Astrocyte (in vitro differentiated cells and primary cell): ENCODE measurements around the gene TRAT1.

Experiments
- EZH2 ChIP-seq: IDR thresholded peaks from 2 replicates; pipeline ENCODE4 v1.6.1; 2012; ENCODE audit warnings: mild to moderate bottlenecking, low read length, inconsistent platforms; ENCODE audit not compliant: insufficient read depth
- TF ChIP-seq, protein P1 (sequence below): IDR thresholded peaks from 2 replicates; pipeline ENCODE4 v1.5.1; 2011; ENCODE audit warnings: low read depth, mild to moderate bottlenecking, inconsistent platforms, low read length, moderate library complexity; ENCODE audit not compliant: insufficient read depth

DNA sequence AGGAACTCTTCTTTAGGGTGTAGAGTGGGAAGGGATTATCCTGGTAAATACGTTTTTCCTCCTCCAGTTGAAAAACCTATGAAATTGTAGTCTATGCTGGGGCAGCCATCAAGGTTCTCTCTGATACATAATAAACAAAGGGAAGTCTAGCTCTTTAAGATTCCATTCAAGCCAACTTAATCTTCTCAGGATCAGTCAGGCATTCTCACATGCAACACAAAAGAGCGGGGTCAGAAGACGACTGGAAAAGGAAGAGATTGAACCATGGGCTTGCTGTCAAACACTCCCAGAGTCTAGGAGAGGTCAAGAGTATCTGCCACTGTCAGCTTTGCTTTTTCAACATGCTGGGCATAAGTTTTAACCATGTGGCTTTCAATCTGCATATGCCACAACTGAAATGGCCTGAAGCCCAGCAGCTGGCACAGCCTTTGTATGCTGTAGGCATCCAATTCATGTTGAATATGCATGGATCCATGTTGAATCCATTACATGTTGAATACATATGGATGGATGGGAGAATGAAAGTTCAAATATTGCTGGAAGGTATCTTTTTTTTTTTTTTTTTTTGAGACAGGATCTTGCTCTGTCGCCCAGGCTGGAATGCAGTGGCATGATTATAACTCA is 8.5 kb downstream of the TRAT1 start:
- no peak for TF ChIP-seq EZH2
- TF ChIP-seq, protein P1, sequence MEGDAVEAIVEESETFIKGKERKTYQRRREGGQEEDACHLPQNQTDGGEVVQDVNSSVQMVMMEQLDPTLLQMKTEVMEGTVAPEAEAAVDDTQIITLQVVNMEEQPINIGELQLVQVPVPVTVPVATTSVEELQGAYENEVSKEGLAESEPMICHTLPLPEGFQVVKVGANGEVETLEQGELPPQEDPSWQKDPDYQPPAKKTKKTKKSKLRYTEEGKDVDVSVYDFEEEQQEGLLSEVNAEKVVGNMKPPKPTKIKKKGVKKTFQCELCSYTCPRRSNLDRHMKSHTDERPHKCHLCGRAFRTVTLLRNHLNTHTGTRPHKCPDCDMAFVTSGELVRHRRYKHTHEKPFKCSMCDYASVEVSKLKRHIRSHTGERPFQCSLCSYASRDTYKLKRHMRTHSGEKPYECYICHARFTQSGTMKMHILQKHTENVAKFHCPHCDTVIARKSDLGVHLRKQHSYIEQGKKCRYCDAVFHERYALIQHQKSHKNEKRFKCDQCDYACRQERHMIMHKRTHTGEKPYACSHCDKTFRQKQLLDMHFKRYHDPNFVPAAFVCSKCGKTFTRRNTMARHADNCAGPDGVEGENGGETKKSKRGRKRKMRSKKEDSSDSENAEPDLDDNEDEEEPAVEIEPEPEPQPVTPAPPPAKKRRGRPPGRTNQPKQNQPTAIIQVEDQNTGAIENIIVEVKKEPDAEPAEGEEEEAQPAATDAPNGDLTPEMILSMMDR = no peak
